ENCODE measurements around the gene UCN.
A peak's percentile ranks its signal among the peaks of the same experiment; 100 is the strongest.
"Not testable (repeated sequence)": the region's sequence is repeated elsewhere in the genome, so short reads cannot be mapped to it uniquely, and the experiment has no call there.

Gene UCN

DNA sequence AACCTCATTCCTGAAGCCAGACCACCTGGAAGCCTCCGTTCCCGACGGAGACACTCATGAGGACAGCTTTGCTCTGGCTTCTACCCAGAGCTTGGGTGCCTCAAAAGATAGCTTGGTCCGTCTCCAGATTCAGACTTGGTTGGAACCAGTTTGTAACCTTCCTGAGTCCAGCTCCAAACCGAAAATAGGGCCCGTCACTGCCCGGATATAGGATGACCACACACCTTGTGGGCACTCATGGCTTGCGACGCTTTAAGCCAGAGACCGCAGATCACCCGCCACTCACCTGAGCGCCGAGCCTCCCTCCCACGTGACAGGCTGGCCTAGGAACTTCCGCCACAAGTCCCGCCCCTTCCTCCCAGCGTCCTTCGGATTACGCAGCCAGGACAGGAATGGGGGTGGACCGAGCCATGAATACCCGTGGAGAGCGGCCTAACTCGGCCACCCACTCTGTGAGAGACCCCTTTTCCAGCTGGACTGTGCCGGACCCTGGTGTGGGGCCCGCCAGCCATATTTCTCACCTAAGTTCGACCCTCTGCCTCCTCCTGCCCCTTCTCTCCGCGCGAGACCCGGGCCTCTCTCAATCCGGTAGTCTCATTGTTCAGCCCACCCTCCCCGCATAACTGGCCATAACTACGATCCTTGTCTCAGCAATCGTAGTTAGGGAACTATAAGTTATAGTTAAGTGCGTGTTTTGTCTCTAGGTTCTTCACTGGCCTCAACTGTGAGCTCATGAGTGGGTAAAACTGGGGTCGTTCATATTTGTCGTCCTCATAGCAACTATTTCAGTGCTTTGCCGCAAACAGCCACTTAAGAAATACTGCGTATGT, 14.7 kb upstream of the UCN start, which contains the start of gene MPV17:
Gene MPV17 (minus strand): TSS at position 332 of the 830 bp plus-strand sequence. CDS start 580 bp downstream, outside the sequence.
- peak; percentile 95 for TF ChIP-seq POLR2A (IDR thresholded peaks at IDR 0.05; ENCODE audit: low read length)
- no peak for TF ChIP-seq GATA1 (IDR thresholded peaks at IDR 0.05; ENCODE audit: low read depth, low read length)
- DNase-seq: peak; percentile 92 to 93

DNA sequence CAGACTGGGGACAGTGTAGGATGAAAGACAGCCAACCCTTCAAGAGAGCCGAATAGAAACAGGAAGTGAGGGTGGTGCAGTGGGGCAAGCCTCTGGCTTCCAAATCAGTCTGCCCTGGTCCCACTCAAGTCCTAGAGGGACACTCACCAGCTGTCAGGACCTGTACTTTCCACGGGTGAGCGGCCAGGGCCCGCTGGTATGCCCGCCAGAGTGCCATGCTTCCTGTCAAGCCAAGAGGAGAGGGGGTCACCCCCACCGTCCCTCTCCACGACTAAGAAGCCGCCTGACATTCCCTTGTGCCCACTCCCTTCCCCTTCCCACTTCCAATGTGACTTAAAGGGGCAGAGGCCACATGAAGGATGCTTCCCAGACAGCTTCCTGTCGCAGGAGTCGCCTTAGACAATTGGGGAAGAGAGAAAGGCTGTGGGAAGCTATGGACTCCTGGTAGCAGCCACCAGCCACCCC, 14.1 kb upstream of the UCN start:
- DNase-seq: peak in 1 of 2 experiments; percentile 48
- TF ChIP-seq POLR2A (IDR thresholded peaks at IDR 0.05; ENCODE audit: low read length): no peak
- no peak for TF ChIP-seq GATA1 (IDR thresholded peaks at IDR 0.05; ENCODE audit: low read depth, low read length)

DNA sequence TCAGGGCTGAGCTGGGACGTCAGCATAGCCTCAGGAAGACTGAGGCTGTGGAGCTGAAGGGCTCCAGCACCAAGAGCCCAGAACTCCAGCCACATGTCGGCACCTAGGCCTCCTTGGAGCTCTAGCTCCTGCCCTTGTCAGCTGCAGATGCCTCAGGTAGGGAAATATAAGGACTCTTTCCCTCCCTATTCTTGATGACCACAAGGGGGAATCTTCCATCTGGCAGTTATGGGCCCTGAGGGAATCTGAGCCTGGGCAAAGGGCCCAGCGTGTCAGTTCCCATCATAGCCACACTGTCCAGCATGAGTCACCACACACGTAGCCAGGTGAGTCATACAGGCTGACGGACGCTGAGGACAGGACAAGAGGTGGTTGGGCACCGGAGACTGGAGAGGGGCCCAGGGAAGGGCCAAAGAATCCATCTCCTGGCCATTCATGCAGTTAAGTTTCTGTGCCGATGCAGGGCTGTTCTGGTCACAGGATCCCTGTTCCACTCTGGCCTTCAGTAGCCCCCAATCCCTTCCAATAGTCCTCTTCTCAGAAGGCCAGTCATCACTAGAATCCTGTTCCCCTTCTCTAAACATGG, 12.8 kb upstream of the UCN start:
- TF ChIP-seq POLR2A (IDR thresholded peaks at IDR 0.05; ENCODE audit: low read length): no peak

DNA sequence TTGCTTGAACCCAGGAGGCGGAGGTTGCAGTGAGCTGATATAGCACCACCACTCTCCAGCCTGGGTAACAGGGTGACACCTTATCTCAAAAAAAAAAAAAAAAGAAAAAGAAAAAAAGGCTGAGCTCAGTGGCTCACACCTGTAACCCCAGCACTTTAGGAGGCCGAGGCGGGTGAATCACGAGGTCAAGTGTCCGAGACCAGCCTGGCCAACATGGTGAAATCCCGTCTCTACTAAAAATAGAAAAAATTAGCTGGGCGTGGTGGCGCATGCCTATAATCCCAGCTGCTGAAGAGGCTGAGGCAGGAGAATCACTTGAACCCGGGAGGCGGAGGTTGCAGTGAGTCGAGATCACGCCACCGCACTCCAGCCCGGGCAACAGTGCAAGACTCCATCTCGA, 11.6 kb upstream of the UCN start:
- not testable (repeated sequence) for DNase-seq

More for the DNA sequence above, 12.8 kb upstream of the UCN start:
- DNase-seq: peak; percentile 54 to 70

DNA sequence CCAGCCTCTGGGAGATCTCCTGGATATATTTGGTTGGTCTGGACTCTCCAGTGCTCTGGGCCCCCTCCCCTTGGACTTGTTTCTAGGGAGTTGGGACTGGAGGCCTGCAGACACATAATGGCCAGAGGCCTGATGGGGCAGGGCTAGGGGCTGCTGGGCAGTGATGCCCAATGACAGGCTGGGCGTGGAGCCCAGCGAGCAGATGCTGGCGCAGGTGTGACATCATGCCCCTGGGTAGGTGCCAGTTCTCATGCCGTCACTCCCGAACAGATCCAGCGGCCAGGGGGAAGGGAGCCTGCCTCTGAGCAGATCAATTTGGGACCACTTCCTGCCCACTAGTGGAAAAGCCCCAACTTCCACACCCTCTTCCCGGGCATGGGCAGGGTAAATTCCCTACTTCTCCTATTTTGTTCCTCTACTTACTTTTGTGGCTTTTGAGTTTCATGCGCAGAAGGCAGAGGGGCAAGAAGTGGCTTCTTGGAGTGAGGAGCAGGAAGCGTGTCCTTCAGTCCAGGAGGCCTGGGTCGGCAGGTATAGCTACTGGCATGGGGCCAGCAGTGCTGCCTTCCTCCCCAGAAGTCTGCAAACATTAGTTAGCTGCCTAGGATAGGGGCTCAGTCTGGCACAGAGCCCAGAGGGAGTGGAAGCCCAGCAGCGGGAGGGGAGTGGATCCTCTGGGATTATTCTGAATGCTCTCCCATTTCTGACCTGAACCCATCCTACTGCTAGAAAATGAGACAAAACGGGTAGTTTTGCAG, 8.6 kb upstream of the UCN start:
- DNase-seq: no peak

DNA sequence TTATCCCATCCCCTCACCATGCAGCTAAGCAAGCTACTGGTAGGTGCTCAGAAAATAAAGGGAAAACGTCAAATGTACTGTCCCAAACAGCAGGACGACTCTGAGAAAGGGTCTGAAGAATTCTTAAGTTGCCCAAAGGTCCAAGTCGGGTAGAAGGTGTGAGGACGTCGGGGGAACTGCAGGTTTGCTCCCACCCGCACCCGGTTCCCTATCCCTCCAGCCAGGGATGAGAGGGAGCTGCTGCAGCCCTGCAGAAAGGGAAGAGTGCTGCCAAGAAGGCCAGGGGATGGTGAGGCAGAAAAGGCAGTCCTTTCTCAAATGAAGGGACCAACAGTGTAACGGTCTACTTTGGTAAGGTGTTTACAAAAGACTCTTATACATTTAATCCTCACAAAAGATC, 6.9 kb upstream of the UCN start:
- TF ChIP-seq GATA1 (IDR thresholded peaks at IDR 0.05; ENCODE audit: low read depth, low read length) (no peak), POLR2A (IDR thresholded peaks at IDR 0.05; ENCODE audit: low read length) (no peak)
- no peak for DNase-seq

More for the DNA sequence above, 8.6 kb upstream of the UCN start:
- TF ChIP-seq POLR2A (IDR thresholded peaks at IDR 0.05; ENCODE audit: low read length) (no peak), GATA1 (IDR thresholded peaks at IDR 0.05; ENCODE audit: low read depth, low read length) (no peak)

DNA sequence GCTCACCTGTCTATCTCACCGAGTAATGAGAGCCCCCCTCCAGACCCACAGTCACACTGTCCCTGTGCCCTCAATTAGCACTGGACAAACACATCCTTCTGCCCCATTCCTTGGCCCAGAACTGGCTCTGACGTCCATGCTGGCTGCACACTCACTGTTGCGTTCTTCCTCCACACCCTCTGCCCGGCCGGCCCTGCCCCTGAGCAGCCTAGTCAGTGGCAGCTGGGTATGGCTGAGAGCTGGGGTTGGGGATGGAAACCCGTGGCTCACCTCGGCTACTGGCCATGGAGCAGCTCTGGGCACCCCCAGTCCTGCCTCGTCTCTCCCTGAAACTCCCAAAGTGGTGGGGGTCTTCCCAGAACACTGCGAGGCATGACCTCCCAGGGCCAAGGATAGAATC, 6.5 kb upstream of the UCN start:
- TF ChIP-seq POLR2A (IDR thresholded peaks at IDR 0.05; ENCODE audit: low read length): no peak

DNA sequence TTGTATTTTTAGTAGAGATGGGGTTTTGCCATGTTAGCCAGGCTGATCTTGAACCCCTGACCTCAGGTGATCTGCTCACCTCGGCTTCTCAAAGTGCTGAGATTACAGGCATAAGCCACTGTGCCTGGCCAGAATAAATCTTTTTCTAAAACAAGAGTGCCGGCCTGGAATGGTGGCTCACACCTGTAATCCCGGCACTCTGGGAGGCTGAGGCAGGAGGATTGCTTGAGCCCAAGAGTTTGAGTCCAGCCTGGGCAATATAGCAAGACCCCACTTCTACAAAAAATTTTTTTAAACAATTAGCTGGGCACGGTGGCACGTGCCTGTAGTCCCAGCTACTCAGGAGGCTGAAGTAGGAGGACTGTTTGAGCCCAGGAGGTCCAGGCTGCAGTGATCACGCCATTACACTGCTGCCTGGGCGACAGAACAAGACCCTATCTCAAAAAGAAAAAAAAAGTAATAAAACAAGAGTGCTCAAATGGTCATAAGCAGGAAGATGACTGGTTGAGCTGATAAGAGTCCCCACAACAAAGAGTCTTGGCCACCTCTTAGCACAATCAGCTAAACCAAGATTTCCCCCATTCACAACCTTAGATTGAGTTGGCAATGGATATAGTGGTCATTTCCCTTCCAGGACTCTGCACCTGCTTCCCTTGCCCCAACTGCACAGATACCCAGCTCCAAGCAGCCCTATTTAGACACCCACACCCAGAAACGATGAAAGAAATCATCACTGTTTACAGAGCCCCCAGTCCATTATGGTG, 5.8 kb upstream of the UCN start:
- TF ChIP-seq POLR2A (IDR thresholded peaks at IDR 0.05; ENCODE audit: low read length): no peak
- no peak for TF ChIP-seq GATA1 (IDR thresholded peaks at IDR 0.05; ENCODE audit: low read depth, low read length)
- no peak for DNase-seq

More for the DNA sequence above, 6.5 kb upstream of the UCN start:
- DNase-seq: no peak

DNA sequence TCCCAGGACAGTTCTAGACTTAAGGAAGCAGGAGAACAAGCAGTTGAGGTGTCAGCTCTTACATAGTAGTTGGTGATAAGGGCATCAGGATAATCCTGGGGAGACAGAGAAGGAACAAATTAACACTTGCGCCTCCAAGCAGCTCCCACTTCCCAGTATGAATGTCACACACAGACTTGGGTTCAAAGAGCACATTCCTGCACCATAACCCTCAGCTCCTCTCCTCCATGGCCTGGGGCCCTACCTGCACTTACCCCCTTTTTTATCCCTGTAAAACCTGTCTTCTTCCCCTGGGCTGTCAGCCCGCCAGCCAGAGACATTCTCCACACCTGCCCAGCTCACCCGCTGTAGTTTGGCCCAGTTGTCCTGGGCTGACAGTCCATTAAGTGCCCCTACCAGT, 3.9 kb upstream of the UCN start:
- DNase-seq: no peak

DNA sequence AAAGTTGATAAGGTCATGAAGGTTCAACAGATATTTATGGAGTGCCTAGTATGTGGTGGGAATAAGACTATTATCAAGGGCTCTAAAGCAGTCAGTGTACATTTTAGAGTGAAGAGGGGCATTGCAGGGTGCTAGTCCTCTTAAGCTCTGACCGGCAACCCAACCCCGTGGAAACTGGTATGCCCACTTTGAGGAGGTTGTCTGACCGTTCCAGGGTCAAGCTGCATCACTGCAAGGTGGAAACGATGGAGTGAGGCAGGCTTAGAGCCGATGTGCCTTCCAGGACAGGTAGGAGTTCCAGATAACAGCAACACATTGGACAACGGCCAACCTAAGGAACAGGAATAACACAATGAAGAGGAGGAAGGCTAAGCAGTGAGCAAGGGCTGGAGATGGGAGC, 1.4 kb upstream of the UCN start:
- TF ChIP-seq GATA1 (IDR thresholded peaks at IDR 0.05; ENCODE audit: low read depth, low read length) (no peak), POLR2A (IDR thresholded peaks at IDR 0.05; ENCODE audit: low read length) (no peak)
- no peak for DNase-seq

More for the DNA sequence above, 3.9 kb upstream of the UCN start:
- TF ChIP-seq GATA1 (IDR thresholded peaks at IDR 0.05; ENCODE audit: low read depth, low read length) (no peak), POLR2A (IDR thresholded peaks at IDR 0.05; ENCODE audit: low read length) (no peak)

DNA sequence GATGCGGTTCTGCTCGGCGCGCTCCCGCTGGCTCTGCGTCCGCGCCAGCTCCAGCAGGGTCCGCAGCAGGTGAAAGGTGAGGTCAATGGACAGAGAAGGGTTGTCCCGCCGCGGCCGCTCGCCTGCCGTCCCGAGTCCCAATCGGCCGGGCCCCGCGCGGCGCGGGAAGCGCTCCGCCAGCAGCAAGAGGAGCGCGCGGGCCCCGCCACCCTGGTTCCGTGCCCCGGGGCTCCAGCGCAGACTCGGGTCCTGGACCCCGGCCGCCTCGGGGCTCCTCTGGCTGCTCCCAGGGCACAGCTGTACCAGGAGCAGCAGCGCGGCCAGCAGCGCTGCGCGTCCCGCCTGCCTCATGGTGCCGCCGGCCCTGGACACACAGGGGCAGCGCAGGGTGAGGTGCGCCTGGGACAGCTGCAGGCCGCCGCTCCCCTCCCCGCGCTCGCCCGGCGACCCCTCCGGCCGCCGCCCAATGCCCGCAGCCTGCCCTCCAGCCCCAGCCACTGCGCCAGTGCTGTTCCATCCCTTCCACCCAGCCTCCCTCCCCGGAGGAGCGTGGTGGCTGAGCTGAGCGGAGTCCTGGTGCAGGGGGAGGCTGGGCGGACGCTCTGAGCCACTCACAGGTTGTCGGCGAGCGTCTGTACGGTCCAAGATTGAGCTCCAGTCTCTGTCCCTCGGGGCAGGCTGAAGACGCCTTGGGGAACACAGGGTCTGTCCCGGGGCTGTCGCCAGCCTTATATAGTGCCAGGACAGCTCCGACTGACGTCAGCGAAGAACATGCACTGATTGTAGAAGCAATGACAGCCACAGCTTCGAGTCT, 493 bp downstream of the UCN start:
- TF ChIP-seq GATA1 (IDR thresholded peaks at IDR 0.05; ENCODE audit: low read depth, low read length) (no peak), POLR2A (IDR thresholded peaks at IDR 0.05; ENCODE audit: low read length) (no peak)
- no peak for DNase-seq

DNA sequence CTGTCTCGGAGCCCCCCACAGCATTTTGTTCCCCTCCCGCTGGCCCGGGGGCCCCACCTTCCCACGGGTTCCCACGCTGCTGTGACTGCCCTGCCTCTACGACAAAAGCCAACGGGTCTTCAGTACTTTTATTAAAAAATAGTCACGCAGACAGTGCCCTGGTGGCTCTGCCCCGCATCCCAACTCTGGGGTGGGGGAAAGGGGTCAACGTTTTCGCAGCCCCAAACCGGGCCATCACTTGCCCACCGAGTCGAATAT, 1.0 kb downstream of the UCN start:
- DNase-seq: no peak
- TF ChIP-seq GATA1 (IDR thresholded peaks at IDR 0.05; ENCODE audit: low read depth, low read length) (no peak), POLR2A (IDR thresholded peaks at IDR 0.05; ENCODE audit: low read length) (no peak)

Data from erythroblast (primary cell).